Globus pallidus (tissue), 1 donor: ENCODE measurements around the gene RNF8.
A peak's percentile ranks its signal among the peaks of the same experiment; 100 is the strongest.
"Not testable (repeated sequence)": the region's sequence is repeated elsewhere in the genome, so short reads cannot be mapped to it uniquely, and the experiment has no call there.

ENCODE experiments used
- DNase-seq: peaks from one replicate; pipeline ENCODE4 v3.0.0-alpha.2; 2015; ENCODE audit warnings: low spot score

RNF8 gene, protein sequence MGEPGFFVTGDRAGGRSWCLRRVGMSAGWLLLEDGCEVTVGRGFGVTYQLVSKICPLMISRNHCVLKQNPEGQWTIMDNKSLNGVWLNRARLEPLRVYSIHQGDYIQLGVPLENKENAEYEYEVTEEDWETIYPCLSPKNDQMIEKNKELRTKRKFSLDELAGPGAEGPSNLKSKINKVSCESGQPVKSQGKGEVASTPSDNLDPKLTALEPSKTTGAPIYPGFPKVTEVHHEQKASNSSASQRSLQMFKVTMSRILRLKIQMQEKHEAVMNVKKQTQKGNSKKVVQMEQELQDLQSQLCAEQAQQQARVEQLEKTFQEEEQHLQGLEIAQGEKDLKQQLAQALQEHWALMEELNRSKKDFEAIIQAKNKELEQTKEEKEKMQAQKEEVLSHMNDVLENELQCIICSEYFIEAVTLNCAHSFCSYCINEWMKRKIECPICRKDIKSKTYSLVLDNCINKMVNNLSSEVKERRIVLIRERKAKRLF

DNA sequence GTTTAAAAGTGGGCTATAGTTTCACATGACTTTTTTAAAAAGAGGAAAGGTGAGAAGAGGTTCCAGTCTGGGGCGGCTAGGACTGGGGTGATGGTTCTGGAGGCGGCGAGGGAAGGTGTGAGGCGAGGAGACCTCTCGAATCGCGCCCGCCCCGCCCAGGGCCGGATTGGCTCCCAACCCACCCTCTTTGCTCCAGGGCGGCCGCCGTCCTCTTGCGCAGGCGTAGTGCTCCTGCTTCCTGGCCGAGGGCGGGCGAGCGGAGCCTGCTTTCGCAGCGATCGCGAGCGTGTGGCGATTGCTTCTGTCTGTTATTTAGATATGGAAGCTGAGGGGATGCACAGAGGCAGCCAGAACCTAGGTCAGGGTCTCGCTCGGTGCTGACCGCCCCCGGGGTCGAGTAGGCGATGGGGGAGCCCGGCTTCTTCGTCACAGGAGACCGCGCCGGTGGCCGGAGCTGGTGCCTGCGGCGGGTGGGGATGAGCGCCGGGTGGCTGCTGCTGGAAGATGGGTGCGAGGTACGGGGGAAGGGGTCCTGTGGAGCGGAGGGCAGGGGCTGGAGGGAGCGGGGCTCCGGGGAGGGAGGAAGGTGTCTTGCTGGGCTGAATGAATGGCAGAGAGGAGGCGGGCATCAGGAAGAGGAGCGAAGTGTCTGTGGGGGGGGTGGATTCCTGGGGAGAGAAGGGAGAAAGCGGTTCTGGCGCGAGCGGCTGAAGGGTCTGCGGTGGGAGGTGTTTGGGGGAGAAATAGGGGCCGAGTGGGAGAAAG lies at the start of gene RNF8:
Gene RNF8 (plus strand): TSS at position 223 of the 765 bp plus-strand sequence. CDS start 182 bp downstream, at position 405.
- peak; percentile 73 for DNase-seq

DNA sequence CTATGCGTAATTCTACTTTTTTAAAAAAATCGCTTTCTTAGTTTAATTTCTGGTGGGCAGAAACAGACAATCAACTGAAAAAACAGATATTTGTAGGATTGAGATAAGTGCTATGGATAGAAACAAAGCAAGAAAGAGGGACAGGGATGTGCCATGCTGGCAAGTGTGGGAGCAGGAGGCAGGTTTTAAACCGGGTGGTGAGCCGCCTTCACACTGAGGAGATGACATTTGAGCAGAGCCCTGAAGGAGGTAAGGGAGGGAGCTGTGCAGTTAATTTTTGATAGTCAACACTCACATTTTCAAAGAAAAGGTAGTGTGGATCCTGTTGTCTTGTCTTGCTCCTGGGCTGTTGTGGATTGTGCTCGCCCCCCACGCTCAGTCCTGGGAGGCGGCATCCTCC lies 49.0 kb upstream of the RNF8 start:
- DNase-seq: no peak

DNA sequence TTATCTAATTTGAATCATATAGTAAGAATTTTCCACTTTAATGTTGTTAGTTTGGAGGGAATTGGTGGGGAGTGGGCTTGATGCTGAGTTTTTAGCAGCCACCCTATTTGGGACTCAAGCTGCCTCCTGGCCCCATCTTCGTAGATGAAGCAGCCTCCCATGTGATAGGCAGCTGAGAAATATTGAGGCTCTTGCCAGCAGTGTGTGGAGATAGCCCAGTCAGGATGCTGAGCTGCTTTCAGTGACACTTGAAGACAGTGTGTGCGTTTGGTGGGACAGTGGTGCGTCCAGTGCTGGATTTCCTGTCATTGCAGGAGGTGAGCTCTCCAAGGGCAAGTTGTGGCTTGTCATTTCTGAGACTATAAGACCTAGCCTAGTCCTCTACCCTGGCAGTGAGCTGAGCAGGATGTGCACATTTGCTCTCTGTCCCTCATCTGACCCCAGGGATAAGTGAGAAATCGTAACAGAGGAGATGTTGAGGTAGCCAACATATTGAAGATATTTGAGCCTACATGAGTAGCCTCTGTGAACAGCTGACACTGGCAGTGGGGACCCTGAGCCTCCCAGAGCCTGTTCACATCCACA lies 47.9 kb upstream of the RNF8 start:
- DNase-seq: no peak

DNA sequence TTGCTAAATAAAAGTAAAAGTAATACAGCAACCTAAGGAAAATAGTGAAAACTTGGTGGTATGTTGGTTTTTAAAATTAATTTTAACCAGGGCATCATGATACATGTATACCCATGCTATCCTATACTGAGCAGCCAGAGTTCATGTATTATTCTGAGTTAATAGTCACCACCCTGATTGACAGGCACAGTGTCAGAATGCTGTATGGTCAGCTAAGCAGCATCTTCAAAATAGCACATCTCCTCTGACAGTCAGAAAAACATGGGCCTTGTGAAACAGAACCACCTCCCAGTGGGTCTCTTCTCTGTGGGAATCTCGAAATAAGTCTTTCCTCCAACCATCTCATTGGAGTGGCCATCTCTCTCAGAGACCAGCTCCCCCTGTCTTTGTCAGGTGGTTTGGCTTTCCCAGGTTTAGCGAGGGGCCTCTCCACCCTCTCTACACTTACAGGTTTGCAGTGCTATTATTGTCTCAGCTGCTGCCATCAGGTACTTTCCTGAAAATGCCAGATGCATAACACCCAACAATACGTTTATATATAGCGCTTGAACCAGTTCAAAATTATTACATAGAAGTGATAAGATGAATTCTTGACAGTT lies 47.1 kb upstream of the RNF8 start:
- DNase-seq: no peak

DNA sequence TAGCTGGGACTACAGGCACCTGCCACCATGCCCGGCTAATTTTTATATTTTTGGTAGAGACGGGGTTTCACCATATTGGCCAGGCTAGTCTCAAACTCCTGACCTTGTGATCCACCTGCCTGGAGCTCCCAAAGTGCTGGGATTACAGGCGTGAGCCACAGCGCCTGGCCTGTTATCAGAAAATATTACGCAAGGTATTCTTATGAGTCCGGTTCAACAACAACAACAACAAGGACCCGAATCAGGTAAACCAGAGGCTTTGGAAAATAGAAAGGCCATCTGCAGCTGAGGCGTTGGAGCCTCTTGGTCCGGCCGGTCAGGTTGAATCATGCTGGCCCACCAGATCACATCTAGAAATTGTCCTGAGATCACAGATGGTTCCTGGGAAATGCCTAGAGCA lies 46.3 kb upstream of the RNF8 start:
- not testable (repeated sequence) for DNase-seq

DNA sequence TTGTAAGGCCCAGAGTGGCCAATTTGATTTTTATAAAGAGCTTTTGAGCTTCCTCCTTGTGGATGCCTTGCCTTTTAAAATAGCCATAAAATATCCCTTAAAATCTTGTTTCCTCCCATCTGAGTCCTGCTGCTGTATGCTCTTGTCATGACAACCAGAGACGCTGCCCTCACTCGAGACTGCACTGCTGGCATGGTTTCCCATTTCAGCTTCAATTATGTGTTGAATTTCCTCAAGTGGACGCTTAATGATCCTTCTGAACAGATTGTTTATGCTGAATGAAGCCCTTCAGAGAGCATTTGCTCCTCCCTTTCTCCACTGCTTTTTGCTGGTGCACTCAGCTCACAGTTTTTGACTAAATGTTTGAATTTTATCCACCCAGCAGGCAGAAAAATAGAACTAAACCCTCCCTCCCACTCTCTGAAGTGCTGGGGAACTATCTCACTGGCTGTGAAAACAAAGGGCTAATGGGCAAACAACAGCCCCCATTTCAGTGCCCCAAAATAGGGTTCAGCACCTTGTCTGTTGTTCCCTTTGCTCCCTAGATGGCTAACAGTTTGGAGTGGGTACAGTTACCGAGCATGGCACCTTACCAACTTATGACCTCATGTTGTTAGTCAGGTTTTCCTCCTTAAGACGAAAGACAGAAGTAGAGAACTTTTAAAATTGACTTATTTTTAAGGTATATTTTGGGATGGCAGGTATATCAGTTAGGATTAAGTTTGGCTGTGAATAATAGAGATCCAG lies 45.5 kb upstream of the RNF8 start:
- DNase-seq: no peak

DNA sequence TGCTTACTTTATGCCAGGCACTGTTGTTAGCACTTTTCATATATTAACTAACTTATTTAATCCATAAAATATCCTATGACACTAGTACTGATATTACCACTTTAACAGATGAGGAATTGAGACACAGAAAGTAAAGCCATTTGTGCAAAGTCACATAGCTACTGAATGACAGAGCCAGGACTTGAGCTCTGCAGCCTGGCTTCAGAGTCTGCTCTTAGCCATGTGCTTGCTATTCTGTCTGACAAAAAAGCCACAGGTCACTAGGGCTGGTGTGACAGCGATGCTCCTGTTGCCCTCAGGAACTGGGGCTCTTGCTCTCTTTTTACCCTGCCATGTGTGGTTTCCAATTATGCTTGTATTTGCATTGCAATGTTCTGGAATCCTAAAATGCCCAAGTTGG lies 44.7 kb upstream of the RNF8 start:
- DNase-seq: no peak

DNA sequence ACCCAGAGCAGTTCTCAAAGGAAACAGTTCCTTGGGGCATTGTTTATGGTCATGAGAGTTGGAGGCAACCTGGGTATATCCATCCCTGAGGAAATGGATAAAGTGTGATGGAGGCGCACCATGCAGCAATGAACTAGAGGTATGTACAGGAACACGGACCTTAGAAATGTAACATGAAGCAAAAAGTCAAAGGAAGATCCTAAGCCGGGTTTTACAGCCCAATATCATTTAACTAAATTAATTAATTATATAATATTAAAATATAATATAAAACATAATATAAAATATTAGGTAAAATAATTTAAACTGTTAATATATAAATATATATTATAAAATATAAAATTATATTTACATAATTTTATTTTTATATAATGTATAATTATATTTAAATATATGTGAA lies 44.1 kb upstream of the RNF8 start:
- DNase-seq: no peak

DNA sequence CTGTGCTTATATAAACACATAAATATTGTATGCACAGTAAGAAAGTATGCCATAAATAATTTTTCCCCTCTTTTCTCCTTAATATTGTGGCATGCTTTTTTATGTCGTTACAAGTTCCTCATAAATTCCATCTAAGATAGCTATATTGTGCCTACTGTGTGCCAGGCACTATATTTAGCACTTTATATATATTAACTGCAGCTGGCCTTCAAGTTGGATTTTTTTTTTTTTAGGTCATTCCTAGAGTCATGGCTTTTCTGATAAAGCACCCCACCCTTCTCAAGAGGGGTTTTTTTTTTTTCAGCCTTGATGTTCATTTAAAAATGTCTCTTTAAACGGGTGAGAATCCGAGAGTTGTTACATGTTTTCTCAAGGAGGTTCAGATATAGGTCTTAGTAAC lies 42.8 kb upstream of the RNF8 start:
- no peak for DNase-seq

DNA sequence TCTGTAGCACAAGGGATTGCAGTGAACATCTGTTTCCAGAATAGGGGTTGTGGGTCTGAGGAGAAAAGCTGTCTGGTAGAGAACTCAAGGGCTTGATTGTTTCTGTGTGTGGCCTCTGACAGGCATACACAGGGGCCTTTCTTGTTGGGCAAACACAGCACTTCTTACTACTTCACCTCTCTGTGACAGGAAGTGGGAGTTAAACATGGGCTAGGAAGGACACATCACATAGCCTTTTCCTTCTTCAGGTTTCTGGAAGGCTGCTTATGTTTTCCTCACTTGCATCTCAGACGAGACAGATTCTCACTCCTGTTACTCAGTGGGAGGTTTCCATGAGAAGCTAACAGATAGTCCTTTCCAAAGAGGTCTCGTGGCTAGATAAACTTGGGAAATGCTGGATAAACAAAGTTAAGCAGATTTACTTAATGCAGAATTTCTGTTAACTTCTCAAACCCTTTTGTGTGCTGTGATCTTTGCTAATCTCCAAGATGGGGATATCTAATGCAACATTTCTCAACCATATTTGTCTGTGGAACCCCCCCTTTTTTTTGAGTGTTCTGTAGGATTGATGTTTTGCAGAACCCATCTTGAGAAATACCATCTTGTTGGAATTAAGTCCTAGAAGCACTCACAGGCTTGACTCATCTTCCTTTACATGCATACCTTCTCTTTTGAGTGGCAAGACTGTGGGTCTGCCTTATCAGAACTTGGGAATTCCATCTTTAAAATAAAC lies 41.9 kb upstream of the RNF8 start:
- DNase-seq: peak; percentile 52

DNA sequence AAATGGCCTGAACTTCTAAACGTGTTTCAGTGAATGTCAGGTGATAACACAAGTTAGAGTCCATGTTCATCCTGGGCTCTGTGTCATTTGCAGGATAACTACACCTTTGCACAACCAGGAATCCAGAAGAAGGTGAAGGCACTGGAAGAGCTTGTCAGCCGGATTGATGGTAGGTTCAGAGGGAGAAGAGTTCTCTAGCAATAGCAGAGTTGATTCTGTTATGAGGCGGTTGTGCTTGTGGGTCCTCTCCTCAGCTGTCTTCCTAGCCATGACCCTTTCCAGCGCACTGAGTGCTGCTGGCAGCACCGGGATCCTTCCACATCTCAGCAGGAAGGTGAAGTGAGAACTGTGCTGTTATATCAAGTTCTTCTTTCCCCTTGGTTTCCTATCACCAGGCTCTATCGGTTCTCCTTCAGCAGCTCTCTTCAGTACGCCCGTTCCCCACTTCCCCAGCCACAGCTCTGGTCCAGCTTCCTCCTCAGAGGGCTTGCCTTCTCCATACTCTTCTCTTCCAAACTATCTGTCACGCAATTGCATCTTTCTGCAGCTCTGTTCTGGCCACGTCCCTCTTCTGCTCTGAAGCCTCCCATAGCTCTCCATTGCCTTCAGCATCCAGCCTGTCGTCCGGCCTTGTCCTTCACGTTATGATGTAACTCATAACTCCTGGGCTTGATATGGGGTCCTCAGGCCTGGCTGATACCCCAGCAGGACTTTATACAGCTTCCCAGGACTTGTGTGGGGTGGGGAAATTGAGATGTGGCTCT lies 39.9 kb upstream of the RNF8 start:
- no peak for DNase-seq

DNA sequence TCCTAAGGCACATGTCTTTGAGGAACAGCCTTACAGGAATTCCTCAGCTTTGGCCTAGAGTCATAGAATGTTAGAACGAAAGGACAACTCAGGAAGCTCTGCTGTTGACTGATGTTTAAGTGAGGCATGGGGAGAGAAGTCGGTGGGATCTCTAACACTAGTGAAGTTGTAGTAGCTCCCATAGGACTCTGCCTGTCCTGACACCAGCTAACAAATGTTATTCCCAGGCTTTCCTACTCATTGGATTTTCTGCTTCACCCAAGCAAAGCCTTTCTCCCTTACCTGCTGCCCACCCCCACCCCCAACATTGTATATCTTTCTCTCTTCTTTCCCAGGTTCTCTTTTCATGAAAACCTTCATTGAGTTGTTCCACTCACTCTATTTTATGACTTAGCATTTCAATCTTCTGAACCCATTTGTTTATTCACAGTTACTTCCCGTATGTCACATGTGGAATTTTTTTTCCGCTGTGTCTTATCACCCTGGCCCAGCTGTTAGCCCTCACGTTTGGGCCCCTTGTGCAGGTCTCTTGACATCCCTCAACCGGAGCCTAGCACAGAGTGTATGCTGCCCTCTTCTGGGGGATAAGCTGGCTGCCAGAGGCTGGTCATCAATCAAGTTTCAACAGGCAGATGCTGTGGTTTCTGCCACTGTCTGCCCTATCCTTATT lies 39.2 kb upstream of the RNF8 start:
- peak; percentile 42 for DNase-seq

DNA sequence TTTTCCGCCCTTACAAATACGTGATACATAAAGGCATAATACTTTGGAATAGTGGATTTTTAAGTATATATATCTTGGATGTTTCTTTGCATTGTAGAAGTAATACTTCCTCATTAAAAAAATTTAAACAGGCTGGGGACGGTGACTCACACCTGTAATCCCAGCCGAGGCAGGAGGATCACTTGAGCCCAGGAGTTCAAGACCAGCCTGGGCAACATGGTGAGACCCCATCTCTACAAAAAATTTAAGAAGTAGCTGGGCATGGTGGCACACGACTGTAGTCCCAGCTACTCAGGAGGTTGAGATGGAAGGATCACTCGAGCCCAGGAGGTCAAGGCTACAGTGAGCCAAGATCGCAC lies 38.6 kb upstream of the RNF8 start:
- no peak for DNase-seq

DNA sequence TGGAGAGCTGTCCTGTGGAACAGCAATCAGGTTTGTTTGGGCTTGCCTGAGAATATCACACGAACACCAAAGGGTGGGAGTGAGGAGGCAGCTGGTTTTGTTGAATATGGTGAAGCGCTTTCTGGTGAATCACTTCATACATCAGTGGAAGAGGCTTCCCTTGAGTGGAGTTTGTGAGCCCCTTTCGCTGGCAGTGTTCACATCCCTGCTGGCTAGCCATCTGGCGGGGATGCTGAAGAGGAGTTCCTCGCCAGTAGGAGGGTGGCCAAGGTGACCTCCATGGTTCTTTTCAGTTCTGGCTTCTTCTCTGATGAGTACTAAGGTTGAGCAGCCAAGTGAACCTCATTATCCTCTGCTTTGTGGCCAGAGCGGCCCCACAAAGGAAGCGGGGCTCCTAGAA lies 37.7 kb upstream of the RNF8 start:
- DNase-seq: no peak

DNA sequence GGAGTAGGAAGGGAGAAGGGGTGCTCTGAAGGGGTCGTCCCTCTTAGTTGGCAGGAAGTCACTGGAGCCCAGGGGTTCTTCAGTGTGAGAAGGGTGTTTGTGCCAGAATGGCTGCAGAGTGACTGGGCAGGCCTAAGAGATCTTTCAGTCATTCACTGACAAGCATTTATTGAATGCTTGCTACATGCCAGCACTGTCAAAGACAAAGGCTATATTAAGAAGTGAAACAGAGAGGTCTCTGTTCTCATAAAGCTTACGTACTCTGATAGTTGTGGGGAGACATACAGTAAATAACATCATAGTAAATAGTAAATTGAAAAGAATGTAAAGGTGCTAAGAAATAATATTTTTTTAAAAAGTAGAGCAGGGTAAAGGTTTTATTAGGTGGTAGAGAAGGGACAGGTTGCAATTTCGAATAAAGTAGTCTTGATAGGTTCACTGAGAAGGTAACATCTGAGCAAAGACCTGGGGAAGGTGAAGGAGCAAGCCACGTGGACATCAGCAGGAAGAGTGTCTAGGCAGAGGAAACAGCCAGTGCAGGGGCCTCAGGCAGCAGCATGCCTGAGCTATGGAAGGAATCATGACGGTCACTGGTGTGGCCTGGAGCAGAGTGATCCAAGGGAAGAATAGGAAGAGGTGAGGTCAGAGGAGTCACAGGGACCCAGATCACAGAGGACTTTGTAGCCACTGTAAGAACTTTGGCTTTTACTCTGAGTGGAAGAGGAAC lies 36.3 kb upstream of the RNF8 start:
- peak; percentile 34 for DNase-seq

DNA sequence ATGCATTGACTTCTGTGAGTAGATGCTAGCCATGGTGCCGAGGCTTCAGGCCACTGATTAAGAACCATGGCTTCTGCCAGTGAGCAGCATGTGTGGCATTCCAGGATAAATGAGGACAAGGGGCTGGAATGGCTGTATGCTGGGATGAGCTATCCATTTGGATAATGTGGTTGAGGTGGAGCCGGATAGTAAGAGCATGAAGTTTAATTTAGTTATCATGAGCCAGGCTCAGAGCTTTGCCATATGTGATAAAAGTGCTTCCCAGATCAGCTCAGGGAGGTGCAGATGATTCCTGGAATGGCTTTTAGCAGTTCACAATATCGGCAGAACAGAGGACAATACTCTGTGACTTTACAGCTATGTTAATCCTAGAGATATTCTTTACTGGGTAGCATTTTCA lies 34.6 kb upstream of the RNF8 start:
- DNase-seq: no peak

DNA sequence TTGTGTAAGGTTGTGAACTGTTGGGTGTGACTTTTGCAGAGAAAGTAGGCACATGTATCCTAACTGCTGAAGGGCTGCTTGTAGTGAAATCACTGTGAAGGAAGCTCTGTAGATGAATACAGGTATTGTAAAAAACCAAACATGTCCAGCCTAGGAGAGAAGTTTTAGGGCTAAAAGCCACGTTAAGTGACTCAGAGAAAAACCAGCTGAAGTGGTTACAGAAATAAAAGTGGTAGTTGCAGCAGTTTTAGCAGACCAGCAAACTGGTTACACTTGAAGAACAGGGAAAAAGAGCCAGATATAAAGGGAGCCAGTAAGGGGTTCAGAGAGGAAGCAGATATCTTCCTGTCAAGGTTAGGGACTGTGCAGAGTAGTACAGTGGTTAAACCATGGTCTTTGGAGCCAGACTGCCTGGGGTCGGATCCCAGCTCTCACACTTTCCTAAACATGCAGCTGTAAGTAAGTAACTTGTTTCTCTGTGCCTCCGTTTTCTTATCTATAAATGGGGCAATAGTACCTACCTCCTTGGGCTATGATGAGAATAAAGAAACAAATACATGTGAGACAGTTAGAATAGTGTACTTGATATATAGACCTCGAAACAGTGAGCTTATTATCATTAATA lies 33.8 kb upstream of the RNF8 start:
- DNase-seq: no peak

DNA sequence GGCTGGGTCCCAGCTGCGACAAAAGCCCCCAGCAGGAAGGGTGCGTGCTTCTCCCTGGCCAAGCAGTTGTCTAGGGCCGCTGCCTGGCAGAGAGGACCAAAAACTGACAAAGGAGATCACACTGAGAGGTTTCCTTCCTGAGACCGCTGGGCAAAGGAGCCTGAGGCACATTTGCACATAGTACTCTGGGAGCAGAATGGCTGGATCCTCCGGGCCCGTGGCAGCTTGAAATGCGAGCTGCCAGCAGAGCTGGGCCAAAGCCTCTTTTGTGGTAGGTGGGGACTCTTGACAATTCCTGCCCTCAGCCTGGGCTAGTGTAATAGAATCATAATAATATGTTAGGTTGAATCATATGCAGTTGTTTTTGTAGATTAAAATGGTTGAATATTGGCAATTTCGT lies 33.1 kb upstream of the RNF8 start:
- DNase-seq: no peak

DNA sequence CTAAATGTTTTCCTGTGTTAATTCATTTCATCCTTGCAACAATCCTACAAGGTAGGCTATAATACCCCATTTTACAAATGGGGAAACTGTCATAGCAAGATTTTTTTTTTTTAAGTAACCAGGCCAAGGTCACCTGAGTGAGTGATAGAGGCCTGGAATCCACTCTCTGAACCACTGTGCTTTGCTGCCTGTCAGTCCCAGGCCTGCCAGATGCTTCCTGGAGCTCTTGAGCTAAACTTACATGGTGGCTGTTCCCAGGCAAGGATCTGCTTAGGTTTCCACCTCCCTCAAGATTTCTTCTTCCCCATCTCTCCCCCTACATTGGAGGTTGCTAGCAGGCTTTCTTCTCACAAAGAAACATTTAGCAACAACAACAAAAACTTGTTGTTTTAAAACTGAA lies 32.7 kb upstream of the RNF8 start:
- no peak for DNase-seq
